NCI-H1694 treated with DMSO at 0.1 percent for 48 hours (cell line): ENCODE measurements around the gene TRIM61.
"Not testable (repeated sequence)": the region's sequence is repeated elsewhere in the genome, so short reads cannot be mapped to it uniquely, and the experiment has no call there.

Experiments used
- DNase-seq: peaks from one replicate; lab custom pipeline; 2025; lab: John Stamatoyannopoulos, UW

Gene TRIM61

DNA sequence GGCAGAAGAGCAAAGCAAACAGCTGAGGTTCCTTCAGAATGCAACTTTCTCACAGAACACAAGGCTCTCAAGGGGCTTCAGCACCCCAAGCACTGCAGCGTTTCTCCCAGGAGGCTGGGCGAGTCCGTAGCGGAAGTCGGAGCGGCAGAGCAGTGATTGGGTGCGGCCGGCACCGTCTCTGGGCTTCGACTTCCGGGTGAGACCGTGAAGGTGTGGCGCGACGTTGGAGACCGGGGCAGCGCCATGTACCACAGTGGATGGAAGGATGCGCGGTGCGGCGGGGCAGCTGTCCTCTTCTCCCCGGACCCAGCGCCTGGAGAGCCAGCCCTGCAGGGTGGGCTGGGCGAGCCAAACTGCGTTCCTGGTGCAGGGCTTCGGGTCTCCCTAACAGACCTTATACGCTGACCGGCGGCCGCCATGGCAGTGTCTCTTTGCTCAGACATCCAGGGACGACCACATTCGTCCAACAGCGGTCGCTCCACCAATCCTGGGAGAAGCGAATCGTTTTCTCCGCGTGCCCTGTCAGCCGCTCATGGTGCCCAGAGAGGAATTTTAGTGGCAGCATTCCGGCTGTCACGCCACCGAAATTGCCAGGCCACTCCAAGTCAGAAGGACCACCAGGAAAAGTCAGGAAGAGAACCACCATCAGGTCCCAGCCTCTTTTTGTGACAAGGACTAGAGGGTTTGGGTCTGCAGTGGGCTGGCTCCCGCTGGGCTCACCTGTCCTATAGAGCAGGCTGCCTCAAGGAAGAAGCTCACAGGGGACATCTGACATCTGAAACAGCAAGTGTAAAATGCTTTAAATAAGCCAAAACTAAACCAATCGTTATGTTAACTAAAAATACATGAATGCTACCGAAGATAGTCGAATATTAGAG is 20.5 kb downstream of the TRIM61 start:
- no peak for DNase-seq

DNA sequence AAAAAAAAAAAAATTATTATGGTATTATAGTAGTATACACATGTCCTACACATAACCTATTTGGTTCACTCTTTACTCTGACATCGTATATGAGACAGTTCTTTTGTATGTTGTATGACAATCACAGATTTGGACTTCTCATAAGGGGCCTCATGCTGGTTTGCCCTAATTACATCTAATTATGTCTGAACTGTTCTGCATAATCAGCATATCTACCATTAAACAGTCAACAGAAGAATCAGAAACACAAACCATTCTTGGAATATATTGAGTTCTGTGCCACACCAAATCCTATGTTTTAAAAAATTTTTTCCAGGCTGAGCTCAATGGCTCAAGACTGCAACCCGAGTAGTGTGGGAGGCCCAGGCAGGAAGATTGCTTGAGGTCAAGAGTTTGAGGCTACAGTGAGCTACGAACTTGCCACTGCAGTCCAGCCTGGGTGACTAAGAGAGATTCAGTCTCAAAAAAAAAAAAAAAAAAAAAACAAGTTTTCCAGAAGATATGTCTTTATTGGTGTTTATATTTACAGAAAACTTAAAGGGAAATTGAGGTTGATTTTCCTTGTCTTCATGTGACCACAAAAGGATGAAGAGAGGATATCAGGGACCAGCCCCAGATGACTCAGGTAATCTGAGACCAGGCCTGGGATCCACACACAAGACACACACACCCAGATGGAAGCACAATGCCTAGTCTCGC is 22.2 kb downstream of the TRIM61 start:
- no peak for DNase-seq

DNA sequence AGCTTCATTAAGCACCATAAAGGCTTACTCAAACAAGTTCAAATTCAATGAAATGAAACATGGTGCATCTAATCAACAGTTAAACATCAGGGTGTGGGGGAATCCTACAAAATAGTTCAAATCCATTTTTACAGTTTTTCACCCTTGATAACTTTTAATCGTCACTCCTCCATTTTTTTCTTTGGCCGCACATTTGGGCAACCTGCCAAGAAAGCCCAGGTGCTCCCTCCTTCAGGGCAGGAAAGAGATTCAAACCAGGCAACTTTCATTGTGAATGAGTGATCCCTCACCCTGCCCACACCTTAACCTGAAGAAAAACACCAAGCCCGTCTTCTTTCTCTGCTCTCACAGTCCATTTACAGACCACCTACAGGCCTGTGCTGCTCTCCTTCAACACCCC is 24.9 kb downstream of the TRIM61 start:
- DNase-seq: no peak

DNA sequence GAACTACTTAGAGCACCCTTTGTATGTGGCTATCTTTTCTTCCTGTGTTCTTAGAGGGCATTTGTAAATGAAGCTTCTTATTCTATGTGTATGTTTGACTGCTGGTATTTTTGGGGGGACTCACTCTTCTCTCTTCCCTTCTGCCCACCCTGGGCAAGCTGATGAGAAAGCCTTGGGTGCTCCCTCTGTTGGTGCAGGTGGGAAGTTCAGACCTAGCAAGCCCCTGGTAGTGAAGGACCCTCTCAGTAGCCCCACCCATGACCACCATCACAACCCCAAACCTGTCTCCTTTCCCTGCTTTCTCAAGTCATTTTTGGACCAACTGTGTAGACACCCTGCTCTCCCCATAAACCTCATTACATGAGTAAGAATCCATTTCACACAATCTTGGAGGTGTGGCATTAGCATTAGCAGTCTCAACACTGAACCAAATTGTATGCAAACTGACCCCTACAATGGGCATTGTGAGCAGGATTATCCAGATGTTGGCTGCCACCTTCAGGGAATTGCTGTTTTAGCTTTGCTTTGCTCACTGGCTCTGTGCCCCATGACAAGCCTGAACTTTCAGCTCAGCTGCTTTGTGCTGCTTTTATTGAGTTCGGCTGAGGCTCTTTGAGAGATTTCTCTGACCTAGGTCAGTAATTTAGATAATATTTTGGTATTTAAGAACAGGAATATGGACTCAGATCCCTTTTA is 27.9 kb downstream of the TRIM61 start:
- DNase-seq: no peak

DNA sequence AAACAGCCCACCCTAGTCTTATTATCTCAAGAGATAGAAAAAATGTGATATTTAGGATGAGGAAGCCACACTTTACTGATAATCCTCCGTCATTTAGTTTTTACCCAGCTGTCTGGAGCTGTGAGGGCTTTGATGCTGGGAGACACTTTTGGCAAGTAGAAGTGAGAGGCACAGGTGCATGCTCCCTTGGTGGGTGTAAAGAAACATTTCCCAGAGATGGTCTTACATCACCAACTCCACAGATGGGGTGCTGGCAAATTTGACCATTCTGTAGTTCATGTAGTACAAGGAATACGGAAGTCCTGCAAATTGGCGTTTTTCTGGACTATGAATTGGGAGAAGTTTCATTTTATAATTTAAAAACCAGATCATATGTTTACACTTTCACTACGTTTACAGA is 28.5 kb downstream of the TRIM61 start:
- DNase-seq: no peak

DNA sequence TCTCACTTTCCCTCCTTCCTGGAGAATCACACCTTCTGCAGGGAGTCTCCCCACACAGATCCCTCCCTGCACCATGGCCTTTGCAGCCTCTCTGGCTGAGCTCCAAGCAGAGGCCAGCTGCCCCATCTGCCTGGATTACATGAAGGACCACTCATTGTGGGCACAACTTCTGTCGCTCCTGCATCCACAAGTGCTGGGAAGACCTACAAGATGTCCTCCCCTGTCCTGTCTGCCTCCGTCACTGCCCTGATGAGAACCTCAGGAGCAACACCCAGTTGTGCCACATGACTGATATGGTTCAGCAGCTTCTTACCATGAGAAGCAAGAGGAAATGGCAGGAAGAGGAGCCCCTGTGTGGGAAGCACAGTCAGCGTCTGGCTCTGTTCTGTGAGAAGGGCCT is 29.5 kb downstream of the TRIM61 start:
- DNase-seq: not testable (repeated sequence)

DNA sequence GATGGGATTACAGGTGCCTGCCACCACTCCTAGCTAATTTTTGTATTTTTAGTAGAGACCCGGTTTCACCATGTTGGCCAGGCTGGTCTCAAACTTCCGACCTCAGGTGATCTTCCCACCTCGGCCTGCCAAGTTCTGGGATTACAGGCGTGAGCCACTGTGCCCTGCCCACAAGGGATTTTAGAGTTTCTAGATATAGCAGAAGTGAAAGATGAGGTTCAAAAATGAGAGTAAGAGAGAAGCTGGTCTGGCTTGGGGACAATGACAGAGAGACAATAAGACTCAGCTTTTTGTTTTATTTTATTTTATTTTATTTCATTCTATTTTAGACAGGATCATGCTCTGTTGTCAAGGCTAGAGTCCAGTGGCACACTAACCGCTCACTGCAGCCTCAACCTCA is 30.6 kb downstream of the TRIM61 start:
- no peak for DNase-seq

DNA sequence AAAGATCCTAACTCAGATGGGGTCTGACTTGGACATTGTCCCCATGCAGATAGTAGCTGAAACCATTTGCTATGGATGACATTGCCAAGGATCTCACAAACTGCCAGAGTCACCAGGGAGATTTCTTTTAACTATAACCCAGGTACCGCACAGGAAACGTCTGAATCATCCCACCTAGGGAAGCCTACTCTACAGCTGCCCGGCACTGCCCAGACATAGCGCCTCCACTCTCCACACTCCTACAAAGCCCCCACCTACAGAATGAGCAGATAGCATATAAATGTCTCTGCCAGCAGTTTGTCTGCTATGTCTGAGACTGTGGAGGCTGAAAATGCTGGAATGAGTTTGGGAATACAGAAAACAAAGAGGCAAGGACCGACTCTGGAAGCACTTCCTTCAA is 32.3 kb downstream of the TRIM61 start:
- no peak for DNase-seq

DNA sequence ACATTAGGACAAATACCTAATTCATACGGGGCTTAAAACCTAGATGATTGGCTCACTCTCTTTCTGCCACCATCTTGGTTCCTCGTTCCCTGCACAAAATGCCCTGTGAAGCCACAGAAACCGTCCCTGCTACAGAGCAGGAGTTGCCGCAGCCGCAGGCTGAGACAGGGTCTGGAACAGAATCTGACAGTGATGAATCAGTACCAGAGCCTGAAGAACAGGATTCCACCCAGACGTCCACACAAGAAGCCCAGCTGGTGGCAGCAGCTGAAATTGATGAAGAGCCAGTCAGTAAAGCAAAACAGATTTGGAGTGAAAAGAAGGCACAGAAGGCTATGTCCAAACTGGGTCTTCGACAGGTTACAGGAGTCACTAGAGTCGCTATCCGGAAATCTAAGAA is 34.3 kb downstream of the TRIM61 start:
- DNase-seq: no peak

DNA sequence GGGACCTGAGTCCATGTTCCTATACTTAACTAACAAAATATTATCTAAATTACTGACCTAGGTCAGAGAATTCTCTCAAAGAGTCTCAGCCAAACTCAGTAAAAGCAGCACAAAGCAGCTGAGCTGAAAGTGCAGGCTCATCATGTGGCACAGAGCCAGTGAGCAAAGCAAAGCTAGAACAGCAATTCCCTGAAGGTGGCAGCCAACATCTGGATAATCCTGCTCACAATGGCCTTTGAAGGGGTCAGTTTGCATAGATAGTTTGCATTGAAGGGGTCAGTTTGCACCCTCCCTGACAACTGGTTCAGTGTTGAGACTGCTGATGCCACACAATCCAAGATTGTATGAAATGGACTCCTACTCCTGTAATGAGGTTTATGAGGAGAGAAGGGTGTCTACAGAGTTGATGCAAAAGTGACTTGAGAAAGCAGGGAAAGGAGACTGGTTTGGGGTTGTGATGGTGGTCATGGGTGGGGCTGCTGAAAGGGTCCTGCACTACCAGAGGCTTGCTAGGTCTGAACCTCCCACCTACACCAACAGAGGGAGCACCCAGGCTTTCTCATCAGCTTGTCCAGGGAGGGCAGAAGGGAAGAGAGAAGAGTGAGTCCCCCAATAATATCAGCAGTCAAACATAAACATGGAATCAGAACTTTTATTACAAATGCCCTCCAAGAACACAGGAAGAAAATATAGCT is 39.7 kb downstream of the TRIM61 start:
- DNase-seq: no peak

DNA sequence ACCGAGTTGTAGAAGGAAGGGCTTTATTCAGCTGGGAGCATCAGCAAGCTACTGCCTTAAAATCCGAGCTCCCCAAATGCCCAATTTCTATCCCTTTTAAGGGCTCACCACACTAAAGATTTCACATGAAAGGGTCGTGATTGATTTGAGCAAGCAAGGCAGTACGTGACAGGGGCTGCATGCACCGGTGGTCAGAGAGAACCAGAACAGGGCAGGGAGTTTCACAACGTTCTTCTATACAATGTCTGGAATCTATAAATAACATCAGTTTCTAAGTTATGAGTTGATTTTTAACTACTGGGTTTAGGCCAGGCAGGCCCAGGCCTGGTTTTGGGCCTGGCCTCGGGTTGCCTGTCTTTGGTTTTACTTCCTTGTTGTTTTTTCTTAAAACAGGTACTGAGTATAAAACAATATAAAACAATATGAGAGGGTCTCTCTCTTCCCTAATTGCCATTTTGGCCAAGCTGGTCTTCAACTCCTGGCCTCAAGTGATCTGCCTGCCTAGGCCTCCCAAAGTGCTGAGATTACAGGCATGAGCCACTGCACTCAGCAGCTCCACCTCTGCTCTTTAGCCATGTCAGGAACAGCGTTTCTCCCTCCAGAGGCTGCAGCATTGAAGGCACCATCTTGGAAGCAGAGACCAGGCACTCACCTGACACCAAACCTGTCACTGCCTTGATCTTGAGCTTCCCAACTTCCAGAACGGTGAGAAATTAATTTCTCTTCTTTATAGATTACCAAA is 41.4 kb downstream of the TRIM61 start:
- not testable (repeated sequence) for DNase-seq

DNA sequence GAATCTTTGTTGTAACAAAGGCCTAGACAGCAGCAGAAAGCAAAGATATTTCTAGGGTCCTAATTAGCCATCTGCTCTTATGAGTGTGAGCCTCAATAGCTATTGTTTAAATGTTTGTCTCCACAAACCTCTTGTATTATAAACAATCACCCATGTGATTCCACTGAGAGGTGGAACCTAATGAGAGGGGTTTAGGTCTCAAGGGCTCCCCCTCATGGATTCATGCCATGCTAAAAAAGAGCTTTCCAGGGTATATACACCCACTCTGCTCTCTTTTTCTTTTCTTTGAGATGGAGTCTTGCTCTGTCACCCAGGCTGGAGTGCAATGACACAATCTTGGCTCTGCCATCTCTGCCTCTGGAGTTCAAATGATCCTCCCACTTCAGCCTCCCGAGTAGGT is 42.1 kb downstream of the TRIM61 start:
- no peak for DNase-seq

DNA sequence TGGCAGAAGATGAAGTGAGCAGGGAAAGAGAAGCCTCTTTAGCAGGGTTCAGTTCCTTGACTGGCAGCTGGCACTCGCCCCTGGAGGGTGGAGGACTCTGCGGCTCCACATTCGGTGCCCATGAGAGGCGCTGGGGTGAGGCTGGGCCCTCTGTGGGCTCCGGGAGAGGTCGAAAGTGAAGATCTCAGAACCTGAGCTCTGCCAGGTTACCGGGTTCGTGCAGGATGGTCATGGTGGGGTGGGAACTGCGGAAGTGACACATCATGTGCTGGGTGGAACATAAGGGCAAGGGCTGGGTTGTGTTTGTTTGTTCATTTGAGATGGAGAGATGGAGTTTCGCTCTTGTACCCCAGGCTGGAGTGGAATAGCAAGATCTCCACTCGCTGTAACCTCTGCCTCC is 44.2 kb downstream of the TRIM61 start:
- no peak for DNase-seq

DNA sequence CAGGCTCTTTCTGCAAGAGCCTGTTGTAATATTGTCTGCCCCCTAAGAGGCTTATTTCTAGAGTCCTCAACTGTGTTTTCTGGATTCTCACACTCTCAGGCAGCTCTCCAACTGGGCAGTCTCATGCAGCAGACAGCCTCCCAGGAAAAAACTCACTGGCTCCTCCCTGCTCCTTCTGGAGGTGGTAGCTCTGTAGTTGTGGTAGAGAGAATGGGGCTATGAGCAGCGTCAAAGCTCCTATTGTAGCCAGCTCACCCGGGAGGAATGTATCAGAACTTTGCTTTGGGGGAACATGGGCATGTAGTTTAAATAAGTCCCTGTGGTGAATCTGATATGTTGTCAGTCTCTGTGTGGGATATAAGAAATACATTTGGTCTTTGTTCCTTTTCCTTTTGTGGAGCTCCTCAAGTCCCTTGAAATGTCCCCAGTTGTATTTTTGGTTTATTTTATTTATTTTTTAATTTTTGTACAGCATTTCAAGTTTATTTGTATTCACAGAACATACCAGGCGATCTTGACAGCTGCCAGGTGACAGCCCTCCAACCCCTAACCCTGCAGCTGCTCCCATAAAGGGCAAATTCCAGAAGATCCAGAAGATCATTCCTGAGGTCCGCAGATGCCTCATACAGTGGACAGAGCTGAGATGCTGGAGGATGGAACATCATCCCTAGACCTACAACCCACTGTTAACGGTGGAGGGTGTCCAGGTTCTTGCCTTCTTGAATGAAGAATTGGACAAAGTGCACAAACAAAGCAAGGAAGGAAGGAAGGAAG is 45.7 kb downstream of the TRIM61 start:
- DNase-seq: no peak

DNA sequence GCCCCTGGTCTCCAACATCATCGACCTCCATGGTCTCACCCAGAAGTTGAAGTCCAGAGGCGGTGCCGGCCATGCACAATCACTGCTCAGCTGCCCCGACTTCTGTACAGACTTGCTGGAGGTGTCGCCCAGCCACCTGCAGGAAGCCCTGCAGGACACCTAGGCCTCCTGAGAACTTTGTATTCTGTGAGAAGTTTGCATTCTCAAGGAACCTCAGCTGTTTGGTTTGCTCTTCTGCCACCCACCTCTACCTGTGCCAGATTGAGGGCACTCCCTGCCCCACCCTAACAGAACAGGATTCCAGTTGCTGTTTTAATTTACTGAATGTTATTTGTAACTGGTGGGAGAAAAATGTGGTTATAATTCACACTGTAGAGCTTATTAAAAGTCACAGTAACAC is 46.8 kb downstream of the TRIM61 start:
- no peak for DNase-seq

DNA sequence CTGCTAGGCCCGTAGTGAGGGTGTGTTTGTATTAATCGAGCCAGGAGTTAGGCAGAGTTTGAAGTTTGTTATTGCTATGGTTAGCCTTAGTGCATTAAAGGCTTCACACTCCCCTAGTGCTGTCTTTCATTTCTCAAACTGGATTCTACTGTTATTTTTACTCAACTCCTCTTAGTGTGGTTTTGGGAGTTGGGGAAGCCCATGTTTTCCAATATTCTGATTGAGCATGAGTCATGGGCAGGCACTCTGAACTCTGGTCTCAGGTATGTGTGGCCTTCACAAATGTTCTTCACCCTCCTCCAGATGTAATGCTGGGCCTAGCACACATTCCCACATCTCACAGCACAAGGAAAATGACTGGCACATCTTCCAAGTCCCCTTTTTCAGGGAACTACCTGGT is 50.4 kb downstream of the TRIM61 start:
- DNase-seq: not testable (repeated sequence)

DNA sequence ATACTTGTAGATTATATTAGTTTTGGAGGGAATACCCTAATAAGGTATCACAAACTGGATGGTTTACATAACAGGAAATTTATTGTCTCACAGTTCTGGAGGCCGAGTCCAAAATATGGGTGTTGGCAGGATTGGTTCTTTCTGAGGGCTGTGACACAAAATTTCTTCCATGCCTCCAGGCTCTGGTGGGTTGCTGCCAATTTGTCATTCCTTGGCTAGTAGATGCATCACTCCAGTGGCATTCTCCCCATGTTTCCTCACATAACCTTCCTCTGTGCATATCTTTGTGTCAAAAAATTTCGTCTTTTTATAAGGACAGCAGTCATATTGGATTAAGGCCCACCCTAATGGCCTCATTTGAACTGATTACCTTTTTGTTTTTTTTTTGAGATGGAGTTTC is 51.2 kb downstream of the TRIM61 start:
- no peak for DNase-seq

DNA sequence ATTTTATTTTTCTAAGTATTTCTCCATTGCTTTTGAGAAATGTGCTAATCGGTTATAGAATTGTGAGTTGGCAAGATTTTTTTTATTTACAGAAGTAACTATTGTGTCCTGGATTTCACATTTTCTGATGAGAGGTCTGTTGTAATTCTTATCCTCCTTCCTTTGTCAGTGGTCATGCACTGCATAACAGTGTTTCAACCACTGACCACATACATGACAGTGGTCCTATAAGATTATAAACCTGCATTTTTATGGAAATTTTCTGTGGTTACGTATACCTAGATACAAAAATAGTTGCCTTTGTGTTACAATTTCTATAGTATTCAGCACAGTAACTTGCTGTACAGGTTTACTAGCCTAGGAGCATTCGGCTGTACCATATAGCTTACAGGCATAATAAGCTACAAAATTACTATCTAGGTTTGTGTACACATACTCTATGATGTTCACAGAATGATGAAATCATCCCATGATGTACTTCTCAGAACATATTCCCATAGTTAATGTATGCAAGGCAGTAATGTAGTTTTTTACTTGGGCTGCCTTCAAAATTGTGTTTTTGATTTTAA is 52.7 kb downstream of the TRIM61 start:
- DNase-seq: no peak

DNA sequence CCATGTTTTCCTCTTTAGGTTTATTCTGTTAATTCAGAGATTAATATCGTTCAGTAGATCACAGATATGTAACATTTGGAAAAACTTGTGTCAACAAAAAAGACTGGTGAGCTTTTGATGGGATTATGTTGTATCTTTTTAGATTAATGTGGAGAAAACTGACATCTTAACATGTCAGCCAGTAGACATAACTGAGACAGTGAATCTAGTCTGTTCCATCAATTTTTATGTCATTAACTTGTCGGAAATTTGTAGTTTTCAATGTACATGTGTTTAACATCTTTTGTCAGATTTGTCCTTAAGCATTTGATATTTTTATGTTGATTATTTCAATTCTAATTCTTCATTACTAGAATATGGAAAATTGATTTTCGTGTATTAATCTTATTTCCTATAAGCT is 58.5 kb downstream of the TRIM61 start:
- no peak for DNase-seq
